Naive thymus-derived CD8-positive, alpha-beta T cell (primary cell): ENCODE results near the gene CEACAM18. TPM values are rescaled to one million over a fixed set of nuclear protein-coding genes. Genes with fewer than 3 reads are reported as not detected.

Source experiments
- ATAC-seq, 2 donors: fragments of 150-1000 bp; cut with Tn5 transposase in 1 of 2; sonication (Bioruptor Pico), chemical (Tn5 transposase) in 1 of 2; 1 replicate in 1 of 2; 2 replicates in 1 of 2; pipeline ENCODE4 v1.10.0; 2021; ENCODE audit warnings: mild to moderate bottlenecking in 2 of 2, moderate library complexity in 2 of 2
- POLR2A ChIA-PET: fragments of 350-600 bp; sonication (Branson Sonifier 250); formaldehyde crosslinking; loops from one replicate; lab custom pipeline; 2021; ENCODE audit warnings: antibody characterized with exemption; lab: Charles Lee
- DNase-seq, 10 donors: peaks; one replicate each; pipeline versions ENCODE4 v3.0.0 to v3.0.0-alpha.2; 2020 to 2022
- H3K27ac Mint-ChIP-seq, 10 donors: one replicate each; pipeline ENCODE4 v1.8.0; 2020 to 2022; ENCODE audit warnings: mild to moderate bottlenecking in 10 of 10, mixed read lengths in 10 of 10, moderate library complexity in 4 of 10, inconsistent platforms in 1 of 10
- H3K27me3 Mint-ChIP-seq, 5 donors: one replicate each; pipeline ENCODE4 v1.8.0; 2021 to 2022; ENCODE audit warnings: mixed read lengths in 5 of 5
- H3K36me3 Mint-ChIP-seq, 3 donors: one replicate each; pipeline ENCODE4 v1.8.0; 2020 to 2022; ENCODE audit warnings: mixed read lengths in 3 of 3, mild to moderate bottlenecking in 2 of 3, inconsistent platforms in 1 of 3
- H3K4me1 Mint-ChIP-seq, 4 donors: one replicate each; pipeline ENCODE4 v1.8.0; 2021 to 2022; ENCODE audit warnings: mixed read lengths in 4 of 4
- H3K4me3 Mint-ChIP-seq, 10 donors: one replicate each; pipeline ENCODE4 v1.8.0; 2020 to 2022; ENCODE audit warnings: mild to moderate bottlenecking in 10 of 10, mixed read lengths in 10 of 10, moderate library complexity in 6 of 10, inconsistent platforms in 1 of 10
- H3K9me3 Mint-ChIP-seq, 9 donors: one replicate each; pipeline ENCODE4 v1.8.0; 2020 to 2022; ENCODE audit warnings: mixed read lengths in 9 of 9, mild to moderate bottlenecking in 3 of 9, inconsistent platforms in 1 of 9, moderate library complexity in 1 of 9
- polyA plus RNA-seq, 3 donors: library from polyadenylated mRNA; unstranded; fragments of 300-500 nt; fragmentation: Illumina TruSeq; gene quantifications; one replicate each; pipeline ENCODE4 v1.2.3, GENCODE V29; 2021
- total RNA-seq, 8 experiments: library from RNA in 2 of 8; stranded (reverse) in 2 of 8; gene quantifications; one replicate each; pipeline ENCODE4 v1.2.3 and lab custom pipeline; 2021 to 2026

CEACAM18 gene
- total and polyA plus RNA-seq, 5 experiments from 2014 or later, result not detected

DNA sequence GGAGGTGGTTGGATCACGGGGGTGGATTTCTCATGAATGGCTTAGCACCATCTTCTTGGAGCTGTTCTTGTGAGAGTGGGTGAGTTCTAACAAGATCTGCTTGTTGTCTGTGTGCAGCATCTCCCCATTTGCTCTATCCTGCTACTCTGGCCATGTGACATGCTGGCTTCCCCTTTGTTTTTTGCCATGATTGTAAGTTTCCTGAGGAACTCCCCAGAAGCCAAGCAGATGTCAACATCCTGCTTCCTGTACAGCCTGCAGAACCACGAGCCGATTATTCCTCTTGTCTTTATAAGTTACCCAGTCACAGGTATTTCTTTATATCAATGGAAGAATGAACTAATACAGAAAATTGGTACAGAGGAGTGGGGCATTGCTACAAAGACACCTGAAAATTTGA is 25.6 kb downstream of the CEACAM18 start:
- H3K27ac Mint-ChIP-seq, result no peak overlapping the region
- H3K9me3 Mint-ChIP-seq, result peaks cover 0 to 18% (median 7%) of the 10 kb centered on the region in 9 donors
- no peak for ATAC-seq
- H3K27me3 Mint-ChIP-seq, result peaks cover 0 to 10% (median 6%) of the 10 kb centered on the region in 5 donors
- POLR2A ChIA-PET, result no interaction called here
- H3K36me3 Mint-ChIP-seq, result peaks cover 0 to 7% (median 0%) of the 10 kb centered on the region in 3 donors
- no peak for DNase-seq
- peaks cover 4 to 16% (median 8%) of the 10 kb centered on the region in 4 donors for H3K4me1 Mint-ChIP-seq
- no peak overlapping the region for H3K4me3 Mint-ChIP-seq

DNA sequence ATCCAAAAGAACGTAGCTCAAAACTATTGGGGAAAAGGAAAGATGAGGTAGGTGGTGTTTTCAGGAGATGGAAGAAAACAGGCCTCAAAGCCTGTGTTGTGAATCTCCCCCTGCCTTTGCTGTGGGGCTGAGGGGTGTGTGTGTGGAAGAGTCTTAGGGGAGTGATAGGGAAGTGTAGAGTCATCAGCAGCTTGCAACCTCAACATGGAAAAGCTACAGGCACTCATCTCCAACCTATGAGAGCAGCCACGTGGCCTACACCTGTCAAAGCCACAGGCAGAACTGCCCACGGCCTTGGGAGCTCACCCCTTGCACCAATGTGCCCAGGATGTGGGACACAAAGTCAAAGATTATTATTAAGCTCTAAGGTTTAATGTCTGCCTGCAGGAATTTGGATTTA is 27.6 kb downstream of the CEACAM18 start:
- Mint-ChIP-seq H3K36me3 (peaks cover 0 to 7% (median 0%) of the 10 kb centered on the region in 3 donors), H3K4me1 (peaks cover 4 to 16% (median 8%) of the 10 kb centered on the region in 4 donors), H3K27me3 (peaks cover 3 to 17% (median 11%) of the 10 kb centered on the region in 5 donors), H3K27ac (no peak overlapping the region), H3K9me3 (peaks cover 0 to 18% (median 7%) of the 10 kb centered on the region in 9 donors), H3K4me3 (no peak overlapping the region)
- ATAC-seq (no peak), DNase-seq (no peak)
- POLR2A ChIA-PET, result no interaction called here

DNA sequence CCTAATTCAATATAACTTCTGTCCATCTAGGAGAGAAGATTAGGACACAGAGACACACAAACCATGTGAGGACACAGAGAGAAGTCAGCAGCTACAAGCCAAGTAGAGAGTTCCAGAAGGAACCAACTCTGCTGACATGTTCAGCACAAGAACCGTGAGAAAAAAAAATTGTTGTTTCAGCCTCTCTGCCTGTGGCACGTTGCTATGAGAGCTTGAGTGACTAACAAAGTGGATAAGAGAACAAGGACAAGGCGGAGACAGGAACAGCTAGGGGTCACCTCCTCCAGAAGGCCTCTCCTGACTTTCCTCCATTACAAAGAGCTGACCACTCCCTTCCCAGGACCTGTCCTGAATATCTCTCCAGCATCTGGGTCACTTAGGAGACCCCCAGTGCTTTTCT is 28.9 kb downstream of the CEACAM18 start:
- ATAC-seq (no peak), DNase-seq (peak in 1 of 10 donors; percentile 4)
- Mint-ChIP-seq H3K9me3 (peaks cover 0 to 18% (median 7%) of the 10 kb centered on the region in 9 donors), H3K36me3 (peaks cover 0 to 7% (median 0%) of the 10 kb centered on the region in 3 donors), H3K27ac (no peak overlapping the region), H3K4me3 (no peak overlapping the region), H3K27me3 (peaks cover 5 to 25% (median 21%) of the 10 kb centered on the region in 5 donors), H3K4me1 (peaks cover 0 to 5% (median 0%) of the 10 kb centered on the region in 4 donors)
- POLR2A ChIA-PET, result no interaction called here

DNA sequence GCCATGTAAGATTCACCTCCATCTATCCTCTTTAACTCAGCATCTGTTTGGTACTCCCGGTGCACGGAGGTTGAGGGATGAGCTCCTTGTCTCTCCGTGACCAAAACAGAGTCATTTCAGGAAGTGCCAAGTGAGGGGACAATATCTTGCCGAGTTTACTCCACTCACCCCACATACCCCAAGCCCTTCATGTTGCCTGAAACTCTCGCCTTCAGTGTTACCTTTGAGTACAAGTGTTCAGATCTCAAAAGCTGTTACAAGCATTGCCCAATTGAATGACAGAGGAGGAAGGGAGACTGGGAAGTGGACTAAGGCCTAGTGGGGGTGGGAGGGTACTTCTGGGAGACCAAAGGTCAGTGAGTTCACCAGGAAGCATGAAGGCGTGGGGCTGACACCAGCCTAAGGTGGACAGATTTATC is 29.3 kb downstream of the CEACAM18 start:
- Mint-ChIP-seq H3K27ac (no peak overlapping the region), H3K4me1 (peaks cover 0 to 5% (median 0%) of the 10 kb centered on the region in 4 donors), H3K36me3 (peaks cover 0 to 7% (median 0%) of the 10 kb centered on the region in 3 donors), H3K4me3 (no peak overlapping the region), H3K9me3 (peaks cover 0 to 18% (median 7%) of the 10 kb centered on the region in 9 donors), H3K27me3 (peaks cover 7 to 25% (median 21%) of the 10 kb centered on the region in 5 donors)
- ATAC-seq (no peak), DNase-seq (no peak)
- POLR2A ChIA-PET, result no interaction called here

DNA sequence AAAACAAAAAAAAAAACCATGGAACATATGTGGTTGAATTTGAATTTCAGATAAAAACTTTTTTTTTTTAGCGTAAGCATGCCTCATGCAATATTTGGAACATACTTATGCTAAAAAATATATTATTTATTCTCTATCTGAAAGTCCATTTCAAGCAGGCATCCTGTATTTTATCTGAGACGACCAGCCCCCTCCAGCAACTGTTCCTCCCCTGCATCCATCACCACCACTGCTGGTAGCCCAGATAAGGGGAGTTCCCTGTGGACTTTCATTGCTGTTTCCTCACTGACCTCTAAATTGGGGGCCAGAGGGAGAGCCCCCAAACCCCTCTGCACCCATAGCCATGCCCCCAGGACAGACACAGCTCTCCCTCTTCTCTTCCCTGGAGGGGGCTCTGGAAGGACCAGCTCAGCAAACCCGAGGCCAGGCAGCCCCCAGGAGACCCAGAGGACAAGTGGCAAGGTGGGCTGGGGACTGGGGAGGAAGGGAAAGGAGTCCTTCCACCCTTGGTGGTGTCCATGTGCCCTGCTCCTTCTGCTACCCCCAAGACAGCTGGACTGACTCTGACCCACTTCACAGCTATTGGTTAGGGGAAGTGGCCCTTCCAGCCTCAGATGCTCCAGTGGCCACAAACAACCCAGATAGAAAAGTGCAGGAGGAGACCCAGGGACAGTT is 29.9 kb downstream of the CEACAM18 start:
- no peak overlapping the region for H3K27ac Mint-ChIP-seq
- POLR2A ChIA-PET, result no interaction called here
- H3K4me3 Mint-ChIP-seq, result no peak overlapping the region
- ATAC-seq, result no peak
- peaks cover 0 to 17% (median 7%) of the 10 kb centered on the region in 9 donors for H3K9me3 Mint-ChIP-seq
- peaks cover 7 to 25% (median 21%) of the 10 kb centered on the region in 5 donors for H3K27me3 Mint-ChIP-seq
- no peak for DNase-seq
- peaks cover 0 to 2% (median 0%) of the 10 kb centered on the region in 4 donors for H3K4me1 Mint-ChIP-seq
- peaks cover 0 to 7% (median 0%) of the 10 kb centered on the region in 3 donors for H3K36me3 Mint-ChIP-seq

DNA sequence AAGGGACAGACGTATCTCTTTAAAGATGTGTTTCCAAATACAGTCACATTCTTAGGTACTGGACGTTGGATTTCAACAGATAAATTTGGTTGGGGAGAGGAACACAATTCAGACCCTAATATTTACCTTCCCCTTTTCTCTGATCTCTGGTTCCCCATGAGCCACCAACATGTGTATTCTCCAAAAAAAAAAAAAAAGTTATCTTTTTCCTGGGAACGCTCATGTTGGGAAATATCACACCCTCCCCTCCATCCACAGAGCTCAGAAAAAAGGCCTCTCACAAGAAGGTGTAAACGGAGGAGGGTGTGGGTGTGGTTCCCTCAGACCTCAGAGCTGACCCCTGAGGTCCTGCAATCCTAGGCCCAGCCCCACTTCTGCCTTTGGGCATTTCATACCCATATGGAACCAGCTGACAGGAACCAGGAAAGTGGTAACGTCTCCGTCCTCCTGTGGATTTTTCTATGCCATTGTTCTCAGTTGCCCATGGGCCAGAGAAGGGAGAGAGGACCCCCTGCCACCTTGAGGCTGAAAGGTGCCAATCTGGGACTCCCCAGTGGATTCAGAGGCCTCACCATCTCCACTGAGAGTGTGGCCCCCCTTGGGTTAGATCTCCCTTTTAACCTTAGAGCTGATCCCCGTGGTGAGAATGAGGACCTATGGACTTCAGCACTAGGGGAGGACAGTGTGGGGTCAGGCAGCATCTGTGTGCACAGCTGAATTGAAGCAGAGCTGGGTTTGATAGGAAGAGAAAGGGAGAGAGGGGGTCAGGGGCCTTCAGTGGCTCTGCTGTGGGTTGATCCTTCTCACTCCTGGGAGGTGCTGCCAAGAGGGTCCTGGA is 31.7 kb downstream of the CEACAM18 start:
- H3K4me3 Mint-ChIP-seq, result no peak overlapping the region
- H3K27me3 Mint-ChIP-seq, result peaks cover 7 to 25% (median 21%) of the 10 kb centered on the region in 5 donors
- H3K4me1 Mint-ChIP-seq, result no peaks in the 10 kb centered on the region
- peaks cover 0 to 2% (median 0%) of the 10 kb centered on the region in 9 donors for H3K9me3 Mint-ChIP-seq
- DNase-seq (no peak), ATAC-seq (no peak)
- no peak overlapping the region for H3K27ac Mint-ChIP-seq
- no peaks in the 10 kb centered on the region for H3K36me3 Mint-ChIP-seq
- POLR2A ChIA-PET, result no interaction called here

DNA sequence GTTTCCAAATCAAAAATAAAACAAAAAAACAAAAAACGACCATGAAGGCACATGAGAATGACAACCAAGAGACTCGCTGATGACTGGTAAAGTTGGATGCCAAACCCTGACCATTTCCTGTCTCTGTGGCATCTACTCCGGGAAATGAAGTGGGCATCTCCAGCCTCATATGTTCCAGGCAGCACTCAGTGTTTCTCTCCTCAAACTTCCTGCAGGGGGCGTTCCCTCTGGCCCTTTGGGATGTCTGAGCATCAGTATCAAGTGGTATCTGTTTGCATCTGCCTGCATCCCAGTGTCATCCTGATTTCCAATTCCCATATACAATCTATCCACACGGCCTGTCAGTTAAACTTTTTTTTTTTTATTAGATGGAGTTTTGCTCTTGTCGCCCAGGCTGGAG is 33.0 kb downstream of the CEACAM18 start:
- Mint-ChIP-seq H3K4me1 (no peaks in the 10 kb centered on the region), H3K27me3 (peaks cover 8 to 25% (median 21%) of the 10 kb centered on the region in 5 donors), H3K4me3 (no peak overlapping the region), H3K9me3 (no peaks in the 10 kb centered on the region), H3K27ac (no peak overlapping the region), H3K36me3 (no peaks in the 10 kb centered on the region)
- ATAC-seq (no peak), DNase-seq (no peak)
- POLR2A ChIA-PET, result no interaction called here

DNA sequence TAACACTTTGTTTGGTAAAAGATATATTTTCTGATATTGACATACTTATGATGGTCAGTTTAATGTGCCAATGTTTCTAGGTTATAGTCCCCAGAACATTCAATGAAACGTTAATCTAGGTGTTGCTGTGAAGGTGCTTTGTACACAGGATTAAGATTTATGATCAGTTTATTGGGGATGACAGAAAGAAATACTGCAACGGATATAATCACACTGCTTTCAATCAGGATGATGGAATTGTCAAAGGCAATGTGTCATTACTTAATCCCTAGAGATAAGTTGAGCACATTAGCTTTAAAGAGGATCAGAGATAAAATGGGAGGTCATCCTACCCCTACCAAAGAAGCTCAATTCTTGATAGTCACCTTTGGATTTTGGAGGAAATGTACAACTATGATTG is 35.6 kb downstream of the CEACAM18 start:
- Mint-ChIP-seq H3K9me3 (peaks cover 0 to 4% (median 0%) of the 10 kb centered on the region in 9 donors), H3K27ac (no peak overlapping the region), H3K36me3 (peaks cover 0 to 5% (median 3%) of the 10 kb centered on the region in 3 donors), H3K4me1 (no peaks in the 10 kb centered on the region), H3K27me3 (peaks cover 15 to 45% (median 23%) of the 10 kb centered on the region in 5 donors), H3K4me3 (no peak overlapping the region)
- POLR2A ChIA-PET, result no interaction called here
- DNase-seq (no peak), ATAC-seq (no peak)

DNA sequence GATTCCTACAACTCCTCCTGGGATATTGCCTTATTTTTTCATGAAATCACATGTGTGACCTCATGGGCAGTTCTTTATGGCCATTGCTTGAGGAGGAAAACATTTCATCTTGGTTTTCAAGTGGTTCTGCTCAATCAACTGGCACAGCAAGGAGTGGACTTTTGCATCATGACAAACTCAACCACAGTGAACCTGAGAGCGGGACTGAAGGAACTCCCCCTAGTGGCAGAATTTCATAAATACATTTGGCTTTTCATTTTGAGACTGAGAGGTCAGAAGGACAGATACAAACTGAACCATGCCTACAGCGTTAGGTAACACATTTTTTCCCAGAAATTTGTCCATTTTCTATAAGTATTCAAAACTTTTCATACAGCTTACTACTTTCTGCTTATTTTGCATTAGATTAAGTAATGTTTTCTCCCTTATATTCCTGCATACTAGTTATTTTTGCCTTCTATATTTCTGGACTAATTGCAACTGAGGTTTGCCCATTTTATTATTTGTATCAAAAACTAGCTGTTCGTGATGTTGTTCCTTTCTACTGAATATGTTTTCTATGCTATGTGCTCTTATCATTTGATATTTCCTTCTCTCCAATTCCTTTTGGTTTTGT is 36.6 kb downstream of the CEACAM18 start:
- Mint-ChIP-seq H3K4me3 (no peak overlapping the region), H3K9me3 (peaks cover 0 to 4% (median 0%) of the 10 kb centered on the region in 9 donors), H3K4me1 (no peaks in the 10 kb centered on the region), H3K36me3 (peaks cover 0 to 5% (median 3%) of the 10 kb centered on the region in 3 donors), H3K27me3 (peaks cover 12 to 44% (median 26%) of the 10 kb centered on the region in 5 donors), H3K27ac (no peak overlapping the region)
- POLR2A ChIA-PET, result no interaction called here
- ATAC-seq (peak in 1 of 2 donors; percentile 60), DNase-seq (peak in 4 of 10 donors; percentile 5 to 54 (median 44))

DNA sequence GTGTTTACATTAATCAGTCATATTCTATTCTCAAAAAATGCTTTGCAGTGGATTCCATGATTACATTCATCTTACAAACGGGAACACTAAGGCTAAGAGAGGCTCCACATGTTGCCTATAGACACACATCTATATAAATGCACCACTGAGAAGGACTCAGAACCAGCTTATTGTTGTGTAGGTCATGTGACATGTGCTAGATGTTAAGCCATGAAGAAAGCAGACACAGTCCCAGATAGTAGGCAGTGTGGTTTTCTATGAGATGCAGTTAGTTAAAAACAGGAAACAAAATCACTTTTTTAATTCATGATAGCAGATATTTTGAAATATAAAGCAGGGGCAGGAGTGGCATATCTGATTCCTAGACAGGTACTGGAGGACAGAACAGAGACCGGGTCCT is 42.4 kb downstream of the CEACAM18 start:
- H3K36me3 Mint-ChIP-seq, result peaks cover 0 to 5% (median 3%) of the 10 kb centered on the region in 3 donors
- no peak for DNase-seq
- POLR2A ChIA-PET, result no interaction called here
- no peak overlapping the region for H3K27ac Mint-ChIP-seq
- H3K4me3 Mint-ChIP-seq, result no peak overlapping the region
- no peak for ATAC-seq
- peaks cover 0 to 4% (median 0%) of the 10 kb centered on the region in 9 donors for H3K9me3 Mint-ChIP-seq
- H3K27me3 Mint-ChIP-seq, result peaks cover 17 to 67% (median 26%) of the 10 kb centered on the region in 5 donors
- peaks cover 0 to 4% (median 0%) of the 10 kb centered on the region in 4 donors for H3K4me1 Mint-ChIP-seq

DNA sequence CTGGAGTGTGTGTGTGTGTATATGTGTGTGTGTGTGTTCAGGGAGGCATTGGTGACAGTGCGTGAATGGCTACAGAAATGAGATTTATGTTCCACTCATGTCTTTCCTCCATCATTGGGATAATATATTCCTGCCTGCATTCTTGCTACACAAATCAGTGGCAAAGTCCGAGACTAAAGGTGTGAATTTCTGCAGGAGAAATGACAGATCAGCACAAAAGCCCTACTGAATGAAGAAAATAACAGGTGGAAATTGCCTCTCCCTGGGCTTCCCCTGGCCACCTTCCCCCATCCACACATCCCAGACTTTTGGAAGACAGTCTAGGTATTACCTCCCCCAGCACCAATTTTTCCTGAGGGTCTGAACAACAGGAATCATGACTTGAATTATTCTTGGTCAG is 43.0 kb downstream of the CEACAM18 start:
- Mint-ChIP-seq H3K27me3 (peaks cover 15 to 67% (median 27%) of the 10 kb centered on the region in 5 donors), H3K4me1 (peaks cover 0 to 4% (median 0%) of the 10 kb centered on the region in 4 donors), H3K27ac (no peak overlapping the region), H3K9me3 (peaks cover 0 to 4% (median 0%) of the 10 kb centered on the region in 9 donors), H3K4me3 (no peak overlapping the region), H3K36me3 (peaks cover 0 to 5% (median 3%) of the 10 kb centered on the region in 3 donors)
- no peak for ATAC-seq
- DNase-seq, result no peak
- POLR2A ChIA-PET, result no interaction called here

DNA sequence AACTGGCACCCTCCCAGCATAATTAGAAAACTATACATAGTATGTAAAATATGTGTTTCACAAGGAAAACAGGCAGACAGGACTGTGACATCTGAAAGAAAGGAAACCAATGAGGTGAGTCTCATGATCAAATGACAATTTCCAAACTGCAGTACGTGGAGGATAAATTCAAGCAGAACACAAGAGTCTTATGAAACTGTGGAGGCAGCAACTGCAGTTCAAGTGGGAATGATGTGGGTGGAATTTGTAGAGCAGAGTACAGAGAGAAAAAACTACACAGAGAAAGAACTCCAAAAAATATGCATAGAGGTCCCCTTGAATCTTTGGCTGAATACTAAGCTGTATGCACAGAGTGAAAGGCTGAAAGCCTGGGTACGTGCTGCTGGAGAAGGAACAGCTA is 43.4 kb downstream of the CEACAM18 start:
- Mint-ChIP-seq H3K4me1 (peaks cover 0 to 4% (median 0%) of the 10 kb centered on the region in 4 donors), H3K4me3 (no peak overlapping the region), H3K36me3 (peaks cover 0 to 5% (median 3%) of the 10 kb centered on the region in 3 donors), H3K27ac (no peak overlapping the region), H3K27me3 (peaks cover 14 to 64% (median 30%) of the 10 kb centered on the region in 5 donors), H3K9me3 (peaks cover 0 to 4% (median 0%) of the 10 kb centered on the region in 9 donors)
- no peak for ATAC-seq
- POLR2A ChIA-PET, result no interaction called here
- no peak for DNase-seq
